SU-DHL-6 (cell line): ENCODE measurements around the gene NPAS3.

Source experiments
- EZH2phosphoT487 ChIP-seq: fragments of 200-600 bp; sonication (generic), shearing (Covaris generic); conservative IDR thresholded peaks from 2 replicates; pipeline ENCODE4 v1.6.1; 2018; ENCODE audit warnings: mild to moderate bottlenecking, antibody characterized with exemption, low read length, moderate library complexity, mixed read lengths
- TF ChIP-seq, protein P1 (sequence below): fragments of 200-600 bp; sonication (generic); IDR thresholded peaks from one replicate; pipeline ENCODE4 v1.5.1; 2017; ENCODE audit warnings: antibody characterized with exemption, mild to moderate bottlenecking, low read length, moderate library complexity; ENCODE audit not compliant: insufficient read depth, poor library complexity, severe bottlenecking

DNA sequence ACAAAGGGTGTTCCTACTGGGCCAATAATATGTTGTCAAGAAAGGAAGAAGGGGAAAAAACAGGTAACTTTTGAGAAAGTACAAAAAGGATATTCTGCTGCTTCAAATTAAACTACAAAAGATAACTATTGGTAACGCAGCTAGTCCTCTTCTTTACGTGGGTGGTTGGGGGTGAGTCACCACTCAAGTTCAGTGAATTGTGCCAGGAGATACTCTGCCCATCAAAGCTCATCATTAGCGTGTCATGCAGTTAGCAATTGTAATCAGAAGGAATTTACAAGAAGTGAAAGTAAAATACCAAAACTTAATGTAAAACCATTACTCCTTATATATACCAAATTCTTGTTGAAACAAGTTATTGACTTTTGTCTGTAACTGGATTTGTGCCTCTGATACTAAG is 342.0 kb downstream of the NPAS3 start:
- TF ChIP-seq, protein P1, sequence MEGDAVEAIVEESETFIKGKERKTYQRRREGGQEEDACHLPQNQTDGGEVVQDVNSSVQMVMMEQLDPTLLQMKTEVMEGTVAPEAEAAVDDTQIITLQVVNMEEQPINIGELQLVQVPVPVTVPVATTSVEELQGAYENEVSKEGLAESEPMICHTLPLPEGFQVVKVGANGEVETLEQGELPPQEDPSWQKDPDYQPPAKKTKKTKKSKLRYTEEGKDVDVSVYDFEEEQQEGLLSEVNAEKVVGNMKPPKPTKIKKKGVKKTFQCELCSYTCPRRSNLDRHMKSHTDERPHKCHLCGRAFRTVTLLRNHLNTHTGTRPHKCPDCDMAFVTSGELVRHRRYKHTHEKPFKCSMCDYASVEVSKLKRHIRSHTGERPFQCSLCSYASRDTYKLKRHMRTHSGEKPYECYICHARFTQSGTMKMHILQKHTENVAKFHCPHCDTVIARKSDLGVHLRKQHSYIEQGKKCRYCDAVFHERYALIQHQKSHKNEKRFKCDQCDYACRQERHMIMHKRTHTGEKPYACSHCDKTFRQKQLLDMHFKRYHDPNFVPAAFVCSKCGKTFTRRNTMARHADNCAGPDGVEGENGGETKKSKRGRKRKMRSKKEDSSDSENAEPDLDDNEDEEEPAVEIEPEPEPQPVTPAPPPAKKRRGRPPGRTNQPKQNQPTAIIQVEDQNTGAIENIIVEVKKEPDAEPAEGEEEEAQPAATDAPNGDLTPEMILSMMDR, result no peak
- no peak for TF ChIP-seq EZH2phosphoT487
